GM19397 (cell line): Measurements from ENCODE around the gene TIMM21.

Experiments used
- ATAC-seq: cut with Tn5 transposase; IDR thresholded peaks from one replicate; pipeline ENCODE4 v1.9.1; 2021; ENCODE audit warnings: mild to moderate bottlenecking, moderate library complexity; ENCODE audit not compliant: unreplicated experiment

TIMM21 gene

GRCh38 chr18:74146756-74147155 is 1.6 kb upstream of the TIMM21 start:
- ATAC-seq = no peak

GRCh38 chr18:74147491-74147778 is 888 bp upstream of the TIMM21 start:
- no peak for ATAC-seq

- ATAC-seq = peak; percentile 8
Measured at GRCh38 chr18:74148543-74149070, 284 bp downstream of the TIMM21 start.

- ATAC-seq = no peak
Measured at GRCh38 chr18:74149878-74150277, 1.6 kb downstream of the TIMM21 start.

- ATAC-seq = no peak
Measured at GRCh38 chr18:74152270-74152669, 3.9 kb downstream of the TIMM21 start.

- ATAC-seq = no peak
Measured at GRCh38 chr18:74152857-74153256, 4.5 kb downstream of the TIMM21 start.

GRCh38 chr18:74153377-74153776 is 5.1 kb downstream of the TIMM21 start:
- ATAC-seq = no peak

- no peak for ATAC-seq
Measured at GRCh38 chr18:74153793-74154192, 5.5 kb downstream of the TIMM21 start.

GRCh38 chr18:74154716-74155115 is 6.4 kb downstream of the TIMM21 start:
- no peak for ATAC-seq

- ATAC-seq = no peak
Measured at GRCh38 chr18:74155276-74155675, 7.0 kb downstream of the TIMM21 start.

- ATAC-seq = no peak
Measured at GRCh38 chr18:74163019-74163660, 14.8 kb downstream of the TIMM21 start.

GRCh38 chr18:74166386-74166785 is 18.1 kb downstream of the TIMM21 start:
- ATAC-seq = no peak

- ATAC-seq = peak; percentile 92
Measured at GRCh38 chr18:74171910-74172606, 23.7 kb downstream of the TIMM21 start.

- no peak for ATAC-seq
Measured at GRCh38 chr18:74172697-74173433, 24.5 kb downstream of the TIMM21 start.

GRCh38 chr18:74173434-74173750 is 25.1 kb downstream of the TIMM21 start:
- ATAC-seq = no peak

- no peak for ATAC-seq
Measured at GRCh38 chr18:74175658-74176057, 27.3 kb downstream of the TIMM21 start.

GRCh38 chr18:74178884-74179283 is 30.6 kb downstream of the TIMM21 start:
- no peak for ATAC-seq

- ATAC-seq = no peak
Measured at GRCh38 chr18:74179623-74180199, 31.4 kb downstream of the TIMM21 start.

GRCh38 chr18:74182335-74182734 is 34.0 kb downstream of the TIMM21 start:
- no peak for ATAC-seq

- ATAC-seq = no peak
Measured at GRCh38 chr18:74183130-74183529, 34.8 kb downstream of the TIMM21 start.

GRCh38 chr18:74184875-74185274 is 36.6 kb downstream of the TIMM21 start:
- ATAC-seq = no peak

GRCh38 chr18:74185860-74186259 is 37.5 kb downstream of the TIMM21 start:
- no peak for ATAC-seq
